A673 (cell line): Measurements from ENCODE around the gene HSPB3. TPM values are rescaled to one million over a fixed set of nuclear protein-coding genes. Genes with fewer than 3 reads are reported as not detected.

Experiments used
- BruUV-seq: library from RNA; stranded (reverse); fragments of 400-500 nt; replicated peaks from 2 replicates; lab custom pipeline; 2021; lab: Mats Ljungman, UMichigan
- CTCF ChIA-PET: fragments of 300-600 bp; sonication (Branson Sonifier 250); formaldehyde crosslinking; loops from one replicate; lab custom pipeline; 2022; ENCODE audit warnings: antibody characterized with exemption; lab: Charles Lee
- POLR2A ChIA-PET: fragments of 300-600 bp; sonication (Branson Sonifier 250); formaldehyde crosslinking; loops from one replicate; lab custom pipeline; 2022; ENCODE audit warnings: antibody characterized with exemption; ENCODE audit not compliant: low non-redundant PET; lab: Charles Lee
- DNase-seq: peaks from one replicate; pipeline ENCODE4 v3.0.0-alpha.2; 2015; ENCODE audit warnings: low spot score
- H3K27ac ChIP-seq: fragments of 200-600 bp; sonication (generic); 2 replicates; pipeline ENCODE4 v1.5.1; 2016; ENCODE audit warnings: mixed run types, low read depth, mild to moderate bottlenecking, mixed read lengths, antibody characterized with exemption, low read length; ENCODE audit not compliant: poor library complexity, severe bottlenecking
- H3K27me3 ChIP-seq: fragments of 200-600 bp; sonication (generic); replicated peaks from 2 replicates; pipeline ENCODE4 v1.6.1; 2017; ENCODE audit warnings: mixed run types, low read depth, mild to moderate bottlenecking, mixed read lengths, antibody characterized with exemption, low read length; ENCODE audit not compliant: insufficient read depth, poor library complexity
- H3K36me3 ChIP-seq: fragments of 200-600 bp; sonication (generic); 2 replicates; pipeline ENCODE4 v1.6.1; 2016; ENCODE audit warnings: mixed run types, mild to moderate bottlenecking, mixed read lengths, antibody characterized with exemption, low read length; ENCODE audit not compliant: insufficient read depth, poor library complexity, severe bottlenecking
- H3K4me1 ChIP-seq: fragments of 200-600 bp; sonication (generic); 2 replicates; pipeline ENCODE4 v1.6.1; 2017; ENCODE audit warnings: mixed run types, mild to moderate bottlenecking, mixed read lengths, antibody characterized with exemption, low read length; ENCODE audit not compliant: insufficient read depth, poor library complexity, severe bottlenecking
- H3K4me3 ChIP-seq: fragments of 200-600 bp; sonication (generic); 2 replicates; pipeline ENCODE4 v1.5.1; 2016; ENCODE audit warnings: low read depth, mixed run types, mild to moderate bottlenecking, mixed read lengths, low read length; ENCODE audit not compliant: poor library complexity, severe bottlenecking
- H3K9me3 ChIP-seq: fragments of 200-600 bp; sonication (generic); 2 replicates; pipeline ENCODE4 v1.6.1; 2016; ENCODE audit warnings: mixed run types, low read depth, mild to moderate bottlenecking, mixed read lengths, antibody characterized with exemption, low read length; ENCODE audit not compliant: poor library complexity, severe bottlenecking
- CTCF ChIP-seq: fragments of 300-800, 200-600 bp; sonication (generic); conservative IDR thresholded peaks from 2 replicates; pipeline ENCODE4 v1.5.1; 2017; ENCODE audit warnings: low read depth, mild to moderate bottlenecking, antibody characterized with exemption, low read length, moderate library complexity, mixed read lengths
- EZH2 ChIP-seq: fragments of 200-600 bp; sonication (generic); IDR thresholded peaks from 2 replicates; pipeline ENCODE4 v1.6.1; 2017; ENCODE audit warnings: borderline replicate concordance, low read depth, mild to moderate bottlenecking, mixed read lengths, antibody characterized with exemption, low read length; ENCODE audit not compliant: poor library complexity, severe bottlenecking
- intact Hi-C: fragments of 100-400 bp; cut with micrococcal nuclease; formaldehyde crosslinking; loops from one replicate; pipeline ENCODE4 v1.10.0; 2022; ENCODE audit not compliant: unreplicated experiment
- total RNA-seq: library from RNA; stranded (reverse); gene quantifications from 2 replicates; pipeline ENCODE4 v1.2.3, GENCODE V29; 2021

The HSPB3 gene
- total RNA-seq, 1 experiment from 2014 or later, result not detected

GRCh38 chr5:54469622-54470021 is 14.1 kb downstream of the HSPB3 start:
- ChIA-PET CTCF (no interaction called here), POLR2A (no interaction called here)
- H3K36me3 ChIP-seq, result no peaks in the 10 kb centered on the region
- BruUV-seq, result no TSS peak
- no peaks in the 10 kb centered on the region for H3K4me1 ChIP-seq
- H3K27ac ChIP-seq, result no peak overlapping the region
- no peaks in the 10 kb centered on the region for H3K27me3 ChIP-seq
- intact Hi-C loops, result no loop called here
- H3K4me3 ChIP-seq, result no peak overlapping the region
- TF ChIP-seq CTCF (no peak), EZH2 (no peak)
- H3K9me3 ChIP-seq, result no peaks in the 10 kb centered on the region
- DNase-seq, result no peak

GRCh38 chr5:54470128-54470527 is 14.6 kb downstream of the HSPB3 start:
- H3K36me3 ChIP-seq, result no peaks in the 10 kb centered on the region
- intact Hi-C loops, result no loop called here
- H3K4me3 ChIP-seq, result no peak overlapping the region
- no peak for TF ChIP-seq CTCF
- no peak for TF ChIP-seq EZH2
- no peaks in the 10 kb centered on the region for H3K9me3 ChIP-seq
- CTCF ChIA-PET, result no interaction called here
- no peak overlapping the region for H3K27ac ChIP-seq
- no TSS peak for BruUV-seq
- POLR2A ChIA-PET, result no interaction called here
- no peak for DNase-seq
- H3K4me1 ChIP-seq, result no peaks in the 10 kb centered on the region
- no peaks in the 10 kb centered on the region for H3K27me3 ChIP-seq

- ChIA-PET CTCF (no interaction called here), POLR2A (no interaction called here)
- H3K27me3 ChIP-seq, result no peaks in the 10 kb centered on the region
- intact Hi-C loops, result no loop called here
- H3K4me1 ChIP-seq, result no peaks in the 10 kb centered on the region
- TF ChIP-seq CTCF (no peak), EZH2 (no peak)
- BruUV-seq, result no TSS peak
- no peaks in the 10 kb centered on the region for H3K9me3 ChIP-seq
- H3K36me3 ChIP-seq, result no peaks in the 10 kb centered on the region
- H3K27ac ChIP-seq, result no peak overlapping the region
- no peak for DNase-seq
- H3K4me3 ChIP-seq, result no peak overlapping the region
Observed at GRCh38 chr5:54470677-54471076, 15.2 kb downstream of the HSPB3 start.
